Gastrocnemius medialis (tissue), 4 donors: ENCODE measurements around the gene HOXA7. TPM values are rescaled to one million over a fixed set of nuclear protein-coding genes. Genes with fewer than 3 reads are reported as not detected.
A peak's percentile ranks its signal among the peaks of the same experiment; 100 is the strongest.

ENCODE experiments used
- ATAC-seq, 2 donors: fragments of 150-250 bp; one replicate each; pipeline ENCODE4 v1.9.1; 2016
- DNase-seq, 2 donors: peaks; one replicate each; pipeline ENCODE4 v3.0.0-alpha.2; 2019
- H3K27ac ChIP-seq, 4 donors: fragments of 200-600 bp; sonication (generic); 1 replicate in 1 of 4; 2 replicates in 3 of 4; pipeline ENCODE4 v1.5.1; 2016 to 2018; ENCODE audit warnings: mild to moderate bottlenecking in 2 of 4, moderate library complexity in 1 of 4
- H3K27me3 ChIP-seq, 3 donors: fragments of 200-600 bp; sonication (generic) in 2 of 3; 1 replicate in 1 of 3; 2 replicates in 2 of 3; pipeline versions ENCODE4 v1.5.1 to v1.6.0; 2016 to 2019; ENCODE audit warnings: mild to moderate bottlenecking in 1 of 3, moderate library complexity in 1 of 3
- H3K36me3 ChIP-seq, 2 donors: fragments of 200-600 bp; sonication (generic) in 1 of 2; one replicate each; pipeline ENCODE4 v1.5.1; 2017 to 2018
- H3K4me1 ChIP-seq, 2 donors: fragments of 200-600 bp; sonication (generic) in 1 of 2; one replicate each; pipeline ENCODE4 v1.5.1; 2016 to 2017; ENCODE audit warnings: mild to moderate bottlenecking in 2 of 2
- H3K4me3 ChIP-seq, 4 donors: fragments of 200-600 bp; sonication (generic) in 3 of 4; 1 replicate in 1 of 4; 2 replicates in 3 of 4; pipeline ENCODE4 v1.5.1; 2016 to 2019; ENCODE audit warnings: mild to moderate bottlenecking in 2 of 4
- H3K9me3 ChIP-seq, 3 donors: fragments of 200-600 bp; sonication (generic) in 2 of 3; 1 replicate in 1 of 3; 2 replicates in 2 of 3; pipeline ENCODE4 v1.5.1; 2016 to 2019
- POLR2A ChIP-seq, 2 donors: fragments of 450-650 bp; IDR thresholded peaks; one replicate each; pipeline ENCODE4 v1.6.1; 2017; ENCODE audit warnings: antibody characterized with exemption in 2 of 2, mild to moderate bottlenecking in 2 of 2, moderate library complexity in 2 of 2
- in situ Hi-C, 4 donors: fragments of 200-750 bp; cut with MboI; loops; one replicate each; pipeline versions ENCODE4 v1.15.0 to v1.8.0; 2017; ENCODE audit warnings: low sequenced_read_pairs in 4 of 4
- intact Hi-C: fragments of 100-400 bp; cut with DNase I; formaldehyde crosslinking; loops from one replicate; pipeline ENCODE4 v1.15.1; 2023; ENCODE audit warnings: low total_unique reads
- total RNA-seq, 4 donors: library from RNA; depleted of rRNA; stranded (reverse); fragments of >200 nt; gene quantifications; one replicate each; pipeline versions ENCODE4 v1.1.0 to v1.2.3, GENCODE V29; 2016
- TF ChIP-seq, protein P1 (sequence below), 5 experiments: fragments of 450-650 bp in 3 of 5; fragments of 200-600 bp in 2 of 5; sonication (generic) in 2 of 5; IDR thresholded peaks in 4 of 5; conservative IDR thresholded peaks in 1 of 5; 1 replicate in 4 of 5; 2 replicates in 1 of 5; pipeline ENCODE4 v1.5.1; 2016 to 2019; ENCODE audit warnings: antibody characterized with exemption in 5 of 5, mild to moderate bottlenecking in 3 of 5, moderate library complexity in 3 of 5

The HOXA7 gene
- total RNA-seq, 4 donors from 2014 or later: 5.3 to 12.8 (median 8.6) TPM

DNA sequence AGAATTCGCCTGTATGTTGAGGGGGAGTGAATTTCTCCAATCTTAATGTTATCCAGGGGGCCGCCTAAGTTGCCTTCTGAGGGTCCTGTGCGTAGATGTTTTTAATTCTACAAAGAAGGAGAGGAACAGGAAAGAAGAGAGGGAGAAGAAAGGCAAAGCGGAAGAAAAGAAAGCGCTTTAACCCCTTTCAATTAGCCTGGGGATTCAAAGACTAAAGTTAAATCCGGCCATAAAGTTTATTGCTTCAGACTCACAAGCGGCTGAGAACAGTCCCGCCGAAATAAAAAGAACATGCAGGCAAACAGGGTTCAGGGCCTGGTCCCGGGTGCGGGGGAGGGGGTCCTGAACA lies 17.5 kb downstream of the HOXA7 start:
- no peak for ATAC-seq

DNA sequence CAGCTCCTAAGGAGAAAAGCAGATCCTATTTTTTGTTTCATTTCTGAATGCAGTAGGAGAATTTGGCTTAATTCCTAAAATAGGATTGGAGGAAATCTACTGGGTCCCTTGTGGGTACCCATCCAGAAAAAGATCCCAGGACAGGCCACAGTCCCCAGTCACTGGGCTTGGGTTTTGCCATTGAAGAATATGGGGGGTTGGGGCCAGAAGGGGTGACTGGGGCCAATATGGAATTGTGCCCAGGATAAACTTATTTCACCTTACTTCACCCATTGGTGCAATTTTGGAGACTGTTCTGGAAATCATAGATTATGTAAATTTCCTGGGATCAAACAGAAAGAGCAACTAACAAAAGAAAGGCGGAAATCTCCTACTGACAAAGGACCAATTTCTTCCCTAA lies 18.0 kb downstream of the HOXA7 start:
- H3K4me1 ChIP-seq: peaks cover 39% of the 10 kb centered on the region in 2 donors
- no peak overlapping the region for H3K4me3 ChIP-seq
- H3K27me3 ChIP-seq: no peaks in the 10 kb centered on the region
- no peaks in the 10 kb centered on the region for H3K36me3 ChIP-seq
- ATAC-seq: no peak
- intact Hi-C loops: no loop called here
- H3K27ac ChIP-seq: peak overlapping the region in 3 of 4 donors; percentile 25 to 95 (median 32)
- TF ChIP-seq, protein P1, sequence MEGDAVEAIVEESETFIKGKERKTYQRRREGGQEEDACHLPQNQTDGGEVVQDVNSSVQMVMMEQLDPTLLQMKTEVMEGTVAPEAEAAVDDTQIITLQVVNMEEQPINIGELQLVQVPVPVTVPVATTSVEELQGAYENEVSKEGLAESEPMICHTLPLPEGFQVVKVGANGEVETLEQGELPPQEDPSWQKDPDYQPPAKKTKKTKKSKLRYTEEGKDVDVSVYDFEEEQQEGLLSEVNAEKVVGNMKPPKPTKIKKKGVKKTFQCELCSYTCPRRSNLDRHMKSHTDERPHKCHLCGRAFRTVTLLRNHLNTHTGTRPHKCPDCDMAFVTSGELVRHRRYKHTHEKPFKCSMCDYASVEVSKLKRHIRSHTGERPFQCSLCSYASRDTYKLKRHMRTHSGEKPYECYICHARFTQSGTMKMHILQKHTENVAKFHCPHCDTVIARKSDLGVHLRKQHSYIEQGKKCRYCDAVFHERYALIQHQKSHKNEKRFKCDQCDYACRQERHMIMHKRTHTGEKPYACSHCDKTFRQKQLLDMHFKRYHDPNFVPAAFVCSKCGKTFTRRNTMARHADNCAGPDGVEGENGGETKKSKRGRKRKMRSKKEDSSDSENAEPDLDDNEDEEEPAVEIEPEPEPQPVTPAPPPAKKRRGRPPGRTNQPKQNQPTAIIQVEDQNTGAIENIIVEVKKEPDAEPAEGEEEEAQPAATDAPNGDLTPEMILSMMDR (IDR thresholded peaks at IDR 0.05 in 4 of 5, conservative IDR thresholded peaks at IDR 0.05 in 1 of 5): no peak
- no peak for TF ChIP-seq POLR2A (IDR thresholded peaks at IDR 0.05)
- no peaks in the 10 kb centered on the region for H3K9me3 ChIP-seq
- in situ Hi-C loops: no loop called here
- DNase-seq: no peak

More for the DNA sequence above, 17.5 kb downstream of the HOXA7 start:
- H3K36me3 ChIP-seq: peaks cover 0 to 2% of the 10 kb centered on the region in 2 donors
- peaks cover 34% of the 10 kb centered on the region in 2 donors for H3K4me1 ChIP-seq
- intact Hi-C loops: no loop called here
- no peaks in the 10 kb centered on the region for H3K27me3 ChIP-seq
- in situ Hi-C loops: no loop called here
- no peaks in the 10 kb centered on the region for H3K9me3 ChIP-seq
- DNase-seq: no peak
- TF ChIP-seq, protein P1 (IDR thresholded peaks at IDR 0.05 in 4 of 5, conservative IDR thresholded peaks at IDR 0.05 in 1 of 5): no peak
- TF ChIP-seq POLR2A (IDR thresholded peaks at IDR 0.05): no peak
- H3K4me3 ChIP-seq: no peak overlapping the region
- H3K27ac ChIP-seq: peak overlapping the region in 3 of 4 donors; percentile 25 to 95 (median 32)

DNA sequence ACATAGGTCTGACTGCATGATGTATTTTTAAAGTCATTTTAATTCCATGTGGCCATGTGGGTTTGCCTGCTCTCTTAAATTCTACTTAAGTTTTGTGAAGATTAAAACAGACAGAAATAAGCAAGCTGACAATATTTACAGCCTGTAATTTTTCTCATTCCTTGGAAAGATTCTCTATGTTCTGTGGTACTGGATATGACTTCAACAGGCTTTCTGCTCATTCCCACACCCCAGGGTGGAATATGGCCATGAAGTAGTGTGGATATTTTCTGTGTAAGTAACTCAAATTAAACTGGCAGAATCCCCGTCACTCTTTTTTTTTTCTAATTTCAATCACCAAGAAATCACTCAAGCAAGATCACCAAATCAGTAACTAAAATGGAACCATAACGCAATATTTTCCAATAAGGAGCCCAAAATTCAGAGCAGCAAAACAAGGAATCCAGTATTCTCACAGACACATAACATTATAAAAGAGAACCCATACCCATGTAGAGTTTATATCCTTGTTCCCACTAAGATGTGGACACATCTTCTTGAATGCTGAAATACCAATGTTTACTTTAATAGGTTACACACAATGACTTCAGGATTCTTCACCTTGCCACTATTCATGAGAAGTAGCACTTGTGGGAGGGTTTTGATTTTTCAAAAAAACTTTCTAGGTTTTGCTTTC lies 18.7 kb downstream of the HOXA7 start:
- in situ Hi-C loops (no loop called here), intact Hi-C loops (no loop called here)
- TF ChIP-seq POLR2A (IDR thresholded peaks at IDR 0.05): no peak
- TF ChIP-seq, protein P1 (IDR thresholded peaks at IDR 0.05 in 4 of 5, conservative IDR thresholded peaks at IDR 0.05 in 1 of 5): no peak
- ATAC-seq (no peak), DNase-seq (no peak)
- H3K27ac ChIP-seq: peak overlapping the region; percentile 9 to 95 (median 42)
- H3K9me3 ChIP-seq: no peaks in the 10 kb centered on the region
- no peak overlapping the region for H3K4me3 ChIP-seq
- H3K4me1 ChIP-seq: peaks cover 41% of the 10 kb centered on the region in 2 donors
- no peaks in the 10 kb centered on the region for H3K27me3 ChIP-seq
- no peaks in the 10 kb centered on the region for H3K36me3 ChIP-seq

- H3K4me1 ChIP-seq: peaks cover 45 to 51% of the 10 kb centered on the region in 2 donors
- peak overlapping the region in 1 of 4 donors; percentile 3 for H3K4me3 ChIP-seq
- H3K27me3 ChIP-seq: no peaks in the 10 kb centered on the region
- no peak for TF ChIP-seq POLR2A (IDR thresholded peaks at IDR 0.05)
- TF ChIP-seq, protein P1 (IDR thresholded peaks at IDR 0.05 in 4 of 5, conservative IDR thresholded peaks at IDR 0.05 in 1 of 5): no peak
- no peaks in the 10 kb centered on the region for H3K9me3 ChIP-seq
- DNase-seq (peak in 1 of 2 donors; percentile 78), ATAC-seq (peak; percentile 51 to 75)
- peak overlapping the region; percentile 70 to 95 (median 78) for H3K27ac ChIP-seq
- intact Hi-C loops (loop anchor here (2.0 to 5.0 kb wide), 2 partner anchors 33 to 280 kb away; partner anchors contain the start of gene HOXA9), in situ Hi-C loops (no loop called here)
- H3K36me3 ChIP-seq: no peaks in the 10 kb centered on the region
These were observed 22.1 kb downstream of the HOXA7 start for GRCh38 chr7:27134392-27134791.
